Activated B cell treated with CpG ODN at 0.5 μM for 24 hours (primary cell): ENCODE measurements around the gene FRMD3. TPM values are rescaled to one million over a fixed set of nuclear protein-coding genes. Genes with fewer than 3 reads are reported as not detected.

Source experiments
- ATAC-seq: fragments of 200-7000 bp; cut with Tn5 transposase; one replicate; pipeline ENCODE4 v1.10.0; 2021; ENCODE audit warnings: low read depth, mild to moderate bottlenecking, moderate library complexity
- CTCF ChIA-PET: fragments of 350-600 bp; sonication (Branson Sonifier 250); formaldehyde crosslinking; loops from one replicate; lab custom pipeline; 2021; ENCODE audit warnings: antibody characterized with exemption; lab: Charles Lee
- POLR2A ChIA-PET: fragments of 350-600 bp; sonication (Branson Sonifier 250); formaldehyde crosslinking; loops from one replicate; lab custom pipeline; 2021; ENCODE audit warnings: antibody characterized with exemption; lab: Charles Lee
- DNase-seq: peaks from one replicate; pipeline ENCODE4 v3.0.0; 2022
- H3K27ac Mint-ChIP-seq: one replicate; pipeline ENCODE4 v1.8.0; 2020; ENCODE audit warnings: mixed read lengths
- H3K27me3 Mint-ChIP-seq: one replicate; pipeline ENCODE4 v1.8.0; 2021; ENCODE audit warnings: mixed read lengths
- H3K36me3 Mint-ChIP-seq: one replicate; pipeline ENCODE4 v1.8.0; 2021; ENCODE audit warnings: low read depth, mixed read lengths
- H3K4me1 Mint-ChIP-seq: one replicate; pipeline ENCODE4 v1.8.0; 2021; ENCODE audit warnings: mixed read lengths
- H3K4me3 Mint-ChIP-seq: one replicate; pipeline ENCODE4 v1.8.0; 2020; ENCODE audit warnings: mild to moderate bottlenecking, mixed read lengths
- H3K9me3 Mint-ChIP-seq: one replicate; pipeline ENCODE4 v1.8.0; 2020; ENCODE audit warnings: mixed read lengths
- intact Hi-C: fragments of 100-400 bp; cut with micrococcal nuclease; formaldehyde crosslinking; loops from one replicate; pipeline ENCODE4 v1.15.1; 2024
- total RNA-seq: library from RNA; stranded (reverse); gene quantifications from 2 replicates; pipeline ENCODE4 v1.2.3, GENCODE V29; 2022
- TF ChIP-seq, protein P1 (sequence below): fragments of 200-600 bp; IDR thresholded peaks from one replicate; pipeline ENCODE4 v1.8.0; 2022; ENCODE audit warnings: antibody characterized with exemption, mild to moderate bottlenecking

FRMD3 gene
- total RNA-seq, 1 donor from 2014 or later = 0.91 TPM

- H3K9me3 Mint-ChIP-seq = no peaks in the 10 kb centered on the region
- no peaks in the 10 kb centered on the region for H3K36me3 Mint-ChIP-seq
- ChIA-PET POLR2A (no interaction called here), CTCF (no interaction called here)
- H3K27me3 Mint-ChIP-seq = no peaks in the 10 kb centered on the region
- no peak for DNase-seq
- ATAC-seq = no peak
- H3K4me3 Mint-ChIP-seq = no peak overlapping the region
- intact Hi-C loops = no loop called here
- no peak overlapping the region for H3K27ac Mint-ChIP-seq
- TF ChIP-seq, protein P1, sequence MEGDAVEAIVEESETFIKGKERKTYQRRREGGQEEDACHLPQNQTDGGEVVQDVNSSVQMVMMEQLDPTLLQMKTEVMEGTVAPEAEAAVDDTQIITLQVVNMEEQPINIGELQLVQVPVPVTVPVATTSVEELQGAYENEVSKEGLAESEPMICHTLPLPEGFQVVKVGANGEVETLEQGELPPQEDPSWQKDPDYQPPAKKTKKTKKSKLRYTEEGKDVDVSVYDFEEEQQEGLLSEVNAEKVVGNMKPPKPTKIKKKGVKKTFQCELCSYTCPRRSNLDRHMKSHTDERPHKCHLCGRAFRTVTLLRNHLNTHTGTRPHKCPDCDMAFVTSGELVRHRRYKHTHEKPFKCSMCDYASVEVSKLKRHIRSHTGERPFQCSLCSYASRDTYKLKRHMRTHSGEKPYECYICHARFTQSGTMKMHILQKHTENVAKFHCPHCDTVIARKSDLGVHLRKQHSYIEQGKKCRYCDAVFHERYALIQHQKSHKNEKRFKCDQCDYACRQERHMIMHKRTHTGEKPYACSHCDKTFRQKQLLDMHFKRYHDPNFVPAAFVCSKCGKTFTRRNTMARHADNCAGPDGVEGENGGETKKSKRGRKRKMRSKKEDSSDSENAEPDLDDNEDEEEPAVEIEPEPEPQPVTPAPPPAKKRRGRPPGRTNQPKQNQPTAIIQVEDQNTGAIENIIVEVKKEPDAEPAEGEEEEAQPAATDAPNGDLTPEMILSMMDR = no peak
- H3K4me1 Mint-ChIP-seq = no peaks in the 10 kb centered on the region
Observed at GRCh38 chr9:83200531-83200930, 337.7 kb downstream of the FRMD3 start.

GRCh38 chr9:83199832-83200231, 338.4 kb downstream of the FRMD3 start:
- H3K4me3 Mint-ChIP-seq = no peak overlapping the region
- no peak for ATAC-seq
- CTCF ChIA-PET = no interaction called here
- no peaks in the 10 kb centered on the region for H3K36me3 Mint-ChIP-seq
- H3K27me3 Mint-ChIP-seq = peaks cover 4% of the 10 kb centered on the region
- H3K27ac Mint-ChIP-seq = no peak overlapping the region
- POLR2A ChIA-PET = no interaction called here
- H3K4me1 Mint-ChIP-seq = no peaks in the 10 kb centered on the region
- TF ChIP-seq, protein P1 = no peak
- H3K9me3 Mint-ChIP-seq = no peaks in the 10 kb centered on the region
- intact Hi-C loops = loop anchor here (10.0 kb wide), 1 partner anchor 65 kb away; no protein-coding TSS in a partner anchor
- DNase-seq = no peak

GRCh38 chr9:83199240-83199639, 339.0 kb downstream of the FRMD3 start:
- Mint-ChIP-seq H3K9me3 (no peaks in the 10 kb centered on the region), H3K27me3 (peaks cover 9% of the 10 kb centered on the region), H3K27ac (no peak overlapping the region), H3K36me3 (no peaks in the 10 kb centered on the region), H3K4me3 (no peak overlapping the region), H3K4me1 (no peaks in the 10 kb centered on the region)
- CTCF ChIA-PET = no interaction called here
- DNase-seq (no peak), ATAC-seq (no peak)
- TF ChIP-seq, protein P1 = no peak
- intact Hi-C loops = loop anchor here (10.0 kb wide), 1 partner anchor 64 kb away; no protein-coding TSS in a partner anchor
- POLR2A ChIA-PET = no interaction called here

DNA sequence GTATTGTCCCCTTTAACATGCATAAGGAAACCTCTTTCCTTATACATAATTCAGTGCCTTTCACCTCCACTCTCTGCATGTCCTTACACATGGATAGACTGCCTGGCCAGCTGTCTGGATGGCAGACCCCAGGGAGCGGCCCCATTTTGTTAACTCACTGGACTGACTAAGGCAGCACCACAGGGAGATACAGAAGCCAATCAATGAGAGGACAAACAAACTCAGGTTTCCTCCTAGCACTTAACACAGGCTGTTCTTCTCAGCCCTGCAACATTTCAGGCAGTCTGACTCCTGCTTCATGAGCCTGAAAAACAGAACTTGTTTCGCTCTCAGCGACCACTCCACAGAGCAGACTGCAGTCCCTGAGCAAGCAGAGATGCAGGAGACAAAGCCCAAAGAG, 339.8 kb downstream of the FRMD3 start:
- TF ChIP-seq, protein P1 = no peak
- no peaks in the 10 kb centered on the region for H3K4me1 Mint-ChIP-seq
- H3K9me3 Mint-ChIP-seq = no peaks in the 10 kb centered on the region
- ChIA-PET POLR2A (no interaction called here), CTCF (no interaction called here)
- intact Hi-C loops = loop anchor here (10.0 kb wide), 1 partner anchor 64 kb away; no protein-coding TSS in a partner anchor
- H3K4me3 Mint-ChIP-seq = no peak overlapping the region
- no peak for ATAC-seq
- no peak for DNase-seq
- no peaks in the 10 kb centered on the region for H3K36me3 Mint-ChIP-seq
- no peak overlapping the region for H3K27ac Mint-ChIP-seq
- H3K27me3 Mint-ChIP-seq = peaks cover 9% of the 10 kb centered on the region

GRCh38 chr9:83197591-83197990, 340.6 kb downstream of the FRMD3 start:
- DNase-seq (no peak), ATAC-seq (no peak)
- no peaks in the 10 kb centered on the region for H3K36me3 Mint-ChIP-seq
- CTCF ChIA-PET = no interaction called here
- no peaks in the 10 kb centered on the region for H3K4me1 Mint-ChIP-seq
- no peaks in the 10 kb centered on the region for H3K9me3 Mint-ChIP-seq
- no peak overlapping the region for H3K4me3 Mint-ChIP-seq
- TF ChIP-seq, protein P1 = no peak
- H3K27ac Mint-ChIP-seq = no peak overlapping the region
- H3K27me3 Mint-ChIP-seq = peaks cover 9% of the 10 kb centered on the region
- POLR2A ChIA-PET = no interaction called here
- intact Hi-C loops = loop anchor here (10.0 kb wide), 1 partner anchor 63 kb away; no protein-coding TSS in a partner anchor
